ENCODE results near the gene ENGASE.

The ENGASE gene

DNA sequence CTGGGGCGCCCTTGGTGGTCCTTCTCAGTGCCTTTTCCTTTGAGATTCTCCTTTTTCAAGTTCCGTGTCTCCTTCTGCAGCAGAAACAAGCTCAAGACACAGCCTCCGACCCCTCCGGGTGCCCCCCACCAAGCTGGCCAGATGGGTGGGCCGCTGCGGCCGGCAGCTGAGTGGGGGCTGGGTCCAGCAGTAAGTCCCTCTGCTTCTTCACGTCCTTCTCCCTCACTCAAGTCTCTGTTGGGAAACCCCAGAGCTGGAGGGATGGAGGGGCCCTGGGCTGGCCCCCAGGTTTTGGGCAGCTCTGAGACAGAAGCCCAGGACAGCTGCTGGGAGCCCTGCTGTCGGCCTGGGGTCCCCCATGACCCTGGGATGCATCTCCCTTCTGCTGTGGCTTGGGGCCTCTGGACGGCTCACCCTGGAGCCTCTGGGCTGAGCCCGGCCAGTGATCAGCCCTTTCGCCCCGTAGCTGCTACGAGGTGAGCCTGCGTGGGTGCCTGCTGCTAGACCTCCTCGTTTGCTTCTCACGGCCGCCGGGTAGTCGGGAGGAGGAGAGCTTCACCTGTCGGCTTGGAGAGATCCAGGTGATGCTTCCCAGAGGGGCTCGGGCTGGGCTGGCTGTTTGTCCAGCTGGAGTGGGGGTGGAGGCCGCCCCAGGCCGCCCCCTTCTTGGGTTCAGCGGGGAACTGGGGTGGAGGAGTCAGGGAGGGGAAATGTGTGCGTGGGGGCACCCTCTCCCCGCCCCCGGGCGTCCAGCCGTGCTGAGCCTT is 10.7 kb downstream of the ENGASE start:
- no peak overlapping the region for H3K4me3 ChIP-seq (ENCODE audit: low read depth, low read length)
- DNase-seq, result no peak
- TF ChIP-seq, protein P1, sequence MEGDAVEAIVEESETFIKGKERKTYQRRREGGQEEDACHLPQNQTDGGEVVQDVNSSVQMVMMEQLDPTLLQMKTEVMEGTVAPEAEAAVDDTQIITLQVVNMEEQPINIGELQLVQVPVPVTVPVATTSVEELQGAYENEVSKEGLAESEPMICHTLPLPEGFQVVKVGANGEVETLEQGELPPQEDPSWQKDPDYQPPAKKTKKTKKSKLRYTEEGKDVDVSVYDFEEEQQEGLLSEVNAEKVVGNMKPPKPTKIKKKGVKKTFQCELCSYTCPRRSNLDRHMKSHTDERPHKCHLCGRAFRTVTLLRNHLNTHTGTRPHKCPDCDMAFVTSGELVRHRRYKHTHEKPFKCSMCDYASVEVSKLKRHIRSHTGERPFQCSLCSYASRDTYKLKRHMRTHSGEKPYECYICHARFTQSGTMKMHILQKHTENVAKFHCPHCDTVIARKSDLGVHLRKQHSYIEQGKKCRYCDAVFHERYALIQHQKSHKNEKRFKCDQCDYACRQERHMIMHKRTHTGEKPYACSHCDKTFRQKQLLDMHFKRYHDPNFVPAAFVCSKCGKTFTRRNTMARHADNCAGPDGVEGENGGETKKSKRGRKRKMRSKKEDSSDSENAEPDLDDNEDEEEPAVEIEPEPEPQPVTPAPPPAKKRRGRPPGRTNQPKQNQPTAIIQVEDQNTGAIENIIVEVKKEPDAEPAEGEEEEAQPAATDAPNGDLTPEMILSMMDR (IDR thresholded peaks at IDR 0.05; ENCODE audit: low read depth, low read length, missing control alignments), result no peak
- no peak overlapping the region for H3K27ac ChIP-seq
- in situ Hi-C loops (cut with HindIII; ENCODE audit: low pct_ligation_motif_present, low sequenced_read_pairs), result no loop called here
- no peaks in the 10 kb centered on the region for H3K27me3 ChIP-seq (replicated peaks)
- no peaks in the 10 kb centered on the region for H3K36me3 ChIP-seq (replicated peaks)

DNA sequence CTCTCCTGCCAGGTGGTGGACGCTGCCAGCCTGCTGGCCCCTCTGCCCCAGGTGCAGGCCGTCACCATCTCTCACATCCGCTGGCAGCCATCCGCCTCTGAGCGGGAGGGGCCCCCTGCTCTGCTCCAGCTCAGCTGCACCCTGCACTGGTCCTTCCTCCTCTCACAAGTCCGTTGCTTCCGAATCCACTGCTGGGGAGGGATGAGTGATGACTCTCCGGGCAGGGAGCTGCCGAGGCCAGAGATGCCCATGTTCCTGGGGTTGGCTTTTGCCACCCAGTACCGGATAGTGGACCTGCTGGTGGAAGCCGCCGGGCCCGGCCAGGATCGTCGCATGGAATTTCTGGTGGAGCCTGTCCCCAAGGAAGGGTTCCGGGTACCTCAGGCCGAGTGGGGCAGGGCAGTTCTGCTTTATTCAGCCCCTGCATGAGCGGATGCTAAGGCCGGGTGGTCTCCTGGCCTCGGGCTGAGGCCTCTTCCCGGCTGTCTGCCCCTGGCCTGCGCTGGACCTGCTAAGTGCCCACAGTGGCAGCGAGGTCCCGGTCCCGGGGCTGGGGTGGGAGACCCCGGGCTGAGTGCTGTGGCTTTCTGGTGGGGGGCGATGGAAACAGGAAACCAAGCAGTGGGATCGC is 11.4 kb downstream of the ENGASE start:
- DNase-seq, result no peak
- Histone ChIP-seq H3K27ac (no peak overlapping the region), H3K36me3 (replicated peaks) (no peaks in the 10 kb centered on the region), H3K27me3 (replicated peaks) (no peaks in the 10 kb centered on the region), H3K4me3 (ENCODE audit: low read depth, low read length) (no peak overlapping the region)
- TF ChIP-seq, protein P1 (IDR thresholded peaks at IDR 0.05; ENCODE audit: low read depth, low read length, missing control alignments), result no peak
- in situ Hi-C loops (cut with HindIII; ENCODE audit: low pct_ligation_motif_present, low sequenced_read_pairs), result no loop called here

GRCh38 chr17:79086609-79087427 is 12.2 kb downstream of the ENGASE start:
- no peak overlapping the region for H3K4me3 ChIP-seq (ENCODE audit: low read depth, low read length)
- DNase-seq, result no peak
- no peak overlapping the region for H3K27ac ChIP-seq
- in situ Hi-C loops (cut with HindIII; ENCODE audit: low pct_ligation_motif_present, low sequenced_read_pairs), result no loop called here
- no peaks in the 10 kb centered on the region for H3K27me3 ChIP-seq (replicated peaks)
- TF ChIP-seq, protein P1 (IDR thresholded peaks at IDR 0.05; ENCODE audit: low read depth, low read length, missing control alignments), result no peak
- no peaks in the 10 kb centered on the region for H3K36me3 ChIP-seq (replicated peaks)

GRCh38 chr17:79087428-79088143 is 13.0 kb downstream of the ENGASE start:
- Histone ChIP-seq H3K27ac (no peak overlapping the region), H3K27me3 (replicated peaks) (no peaks in the 10 kb centered on the region), H3K4me3 (ENCODE audit: low read depth, low read length) (no peak overlapping the region), H3K36me3 (replicated peaks) (no peaks in the 10 kb centered on the region)
- in situ Hi-C loops (cut with HindIII; ENCODE audit: low pct_ligation_motif_present, low sequenced_read_pairs), result no loop called here
- peak; percentile 22 for DNase-seq
- TF ChIP-seq, protein P1 (IDR thresholded peaks at IDR 0.05; ENCODE audit: low read depth, low read length, missing control alignments), result peak; percentile 94

DNA sequence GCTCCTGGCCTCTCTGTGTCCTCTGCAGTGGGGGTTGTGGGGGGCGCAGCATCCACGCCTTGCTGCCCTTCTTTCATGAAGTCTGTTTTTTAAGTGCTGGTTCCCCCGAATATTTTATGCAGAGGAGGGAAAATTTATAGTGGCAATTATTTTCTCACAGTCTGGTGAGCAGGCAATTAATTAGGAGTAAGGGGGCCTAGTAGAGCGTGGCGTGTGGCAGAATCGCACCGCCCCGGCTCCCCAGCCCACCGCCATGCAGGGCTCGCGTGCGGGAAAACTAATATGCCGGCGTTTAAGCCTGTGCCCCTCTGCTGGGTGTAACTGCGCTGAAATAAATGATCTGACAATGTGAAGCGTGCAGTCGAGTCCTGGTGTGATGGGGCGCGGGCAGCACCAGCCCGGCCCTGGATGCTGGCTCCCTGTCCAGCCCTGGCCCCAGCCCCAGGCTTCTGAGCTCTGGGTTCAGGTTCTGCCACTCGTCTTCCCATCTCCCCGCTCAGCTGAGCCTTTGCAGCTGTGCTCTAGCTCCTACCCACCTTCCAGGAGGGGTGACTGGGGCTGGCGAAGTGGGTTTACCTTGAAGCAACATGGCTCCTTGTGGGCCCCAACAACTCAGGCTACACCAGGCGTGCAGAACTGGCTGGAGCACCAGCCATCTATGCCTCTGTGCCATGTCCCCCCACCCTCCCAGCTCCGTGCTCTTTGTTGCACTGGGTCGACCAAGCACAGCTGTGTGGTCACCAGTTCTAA is 13.8 kb downstream of the ENGASE start:
- no peak for DNase-seq
- H3K27ac ChIP-seq, result no peak overlapping the region
- H3K4me3 ChIP-seq (ENCODE audit: low read depth, low read length), result no peak overlapping the region
- no peaks in the 10 kb centered on the region for H3K36me3 ChIP-seq (replicated peaks)
- no peaks in the 10 kb centered on the region for H3K27me3 ChIP-seq (replicated peaks)
- TF ChIP-seq, protein P1 (IDR thresholded peaks at IDR 0.05; ENCODE audit: low read depth, low read length, missing control alignments), result no peak
- in situ Hi-C loops (cut with HindIII; ENCODE audit: low pct_ligation_motif_present, low sequenced_read_pairs), result no loop called here

Measured in brain microvascular endothelial cell (primary cell).